Mesenchymal stem cell (in vitro differentiated cells and primary cell): ENCODE data around the gene BAIAP2.

Experiments
- DNase-seq: peaks from one replicate; pipeline ENCODE4 v3.0.0-alpha.2; 2013
- H2AFZ ChIP-seq: one replicate; pipeline ENCODE4 v1.6.1; 2013; ENCODE audit warnings: low read depth, mild to moderate bottlenecking, control low read depth, inconsistent platforms, low read length, moderate library complexity
- H2AK5ac ChIP-seq: 2 replicates; pipeline ENCODE4 v1.6.1; 2013; ENCODE audit warnings: low read length, moderate library complexity, mild to moderate bottlenecking, inconsistent platforms; ENCODE audit not compliant: severe bottlenecking
- H2BK120ac ChIP-seq: one replicate; pipeline ENCODE4 v1.6.1; 2013; ENCODE audit warnings: low read depth, mild to moderate bottlenecking, inconsistent platforms, low read length, moderate library complexity
- H2BK12ac ChIP-seq, 2 experiments: one replicate each; pipeline ENCODE4 v1.6.1; 2013; ENCODE audit warnings: inconsistent platforms in 2 of 2, low read length in 2 of 2, mild to moderate bottlenecking in 2 of 2, moderate library complexity in 2 of 2, control low read depth in 1 of 2
- H2BK15ac ChIP-seq: one replicate; pipeline ENCODE4 v1.6.1; 2013; ENCODE audit warnings: mild to moderate bottlenecking, low read depth, inconsistent platforms; ENCODE audit not compliant: poor library complexity, severe bottlenecking
- H2BK5ac ChIP-seq: 2 replicates; pipeline ENCODE4 v1.6.1; 2013; ENCODE audit warnings: low read depth, mild to moderate bottlenecking, low read length, control low read depth, inconsistent platforms; ENCODE audit not compliant: poor library complexity, severe bottlenecking
- H3K14ac ChIP-seq, 2 experiments: one replicate each; pipeline ENCODE4 v1.6.1; 2013; ENCODE audit warnings: inconsistent platforms in 2 of 2, low read length in 2 of 2, control low read depth in 1 of 2, mild to moderate bottlenecking in 1 of 2, moderate library complexity in 1 of 2
- H3K18ac ChIP-seq, 2 experiments: one replicate each; pipeline ENCODE4 v1.6.1; 2013; ENCODE audit warnings: inconsistent platforms in 2 of 2, low read length in 2 of 2, control low read depth in 1 of 2, low read depth in 1 of 2, mild to moderate bottlenecking in 1 of 2
- H3K23ac ChIP-seq, 2 experiments: one replicate each; pipeline ENCODE4 v1.6.1; 2013; ENCODE audit warnings: inconsistent platforms in 2 of 2, low read length in 2 of 2, mild to moderate bottlenecking in 2 of 2, moderate library complexity in 2 of 2, control low read depth in 1 of 2
- H3K27ac ChIP-seq: 2 replicates; pipeline ENCODE4 v1.5.1; 2013; ENCODE audit warnings: mild to moderate bottlenecking, moderate library complexity, low read length, control low read depth, inconsistent platforms; ENCODE audit not compliant: poor library complexity, severe bottlenecking
- H3K27me3 ChIP-seq, 2 experiments: 2 replicates each; pipeline versions ENCODE4 v1.6.1 to v1.7.0; 2013; ENCODE audit warnings: low read length in 2 of 2, mild to moderate bottlenecking in 2 of 2, moderate library complexity in 2 of 2, control low read depth in 1 of 2, inconsistent platforms in 1 of 2; ENCODE audit not compliant: control insufficient read depth in 1 of 2, insufficient read depth in 1 of 2
- H3K36me3 ChIP-seq, 2 experiments: 2 replicates each; pipeline versions ENCODE4 v1.6.1 to v1.7.0; 2013; ENCODE audit warnings: low read length in 2 of 2, control low read depth in 1 of 2, inconsistent platforms in 1 of 2, low read depth in 1 of 2, mild to moderate bottlenecking in 1 of 2; ENCODE audit not compliant: insufficient read depth in 2 of 2, control insufficient read depth in 1 of 2
- H3K4ac ChIP-seq, 2 experiments: one replicate each; pipeline ENCODE4 v1.6.1; 2013; ENCODE audit warnings: inconsistent platforms in 2 of 2, low read length in 2 of 2, mild to moderate bottlenecking in 2 of 2, moderate library complexity in 2 of 2, control low read depth in 1 of 2, low read depth in 1 of 2
- H3K4me1 ChIP-seq: 2 replicates; pipeline ENCODE4 v1.6.1; 2013; ENCODE audit warnings: low read depth, low read length, control low read depth; ENCODE audit not compliant: control insufficient read depth, insufficient read depth
- H3K4me2 ChIP-seq: 2 replicates; pipeline ENCODE4 v1.6.1; 2013; ENCODE audit warnings: low read length, mild to moderate bottlenecking, inconsistent platforms; ENCODE audit not compliant: poor library complexity, severe bottlenecking
- H3K4me3 ChIP-seq, 2 experiments: 2 replicates each; pipeline versions ENCODE4 v1.5.1 to v1.7.0; 2013; ENCODE audit warnings: low read length in 2 of 2, mild to moderate bottlenecking in 2 of 2, control low read depth in 1 of 2, low read depth in 1 of 2; ENCODE audit not compliant: insufficient read depth in 1 of 2
- H3K79me1 ChIP-seq: replicated peaks from 2 replicates; pipeline ENCODE4 v1.6.1; 2013; ENCODE audit warnings: mild to moderate bottlenecking, control low read depth, low read length, inconsistent platforms; ENCODE audit not compliant: poor library complexity, severe bottlenecking
- H3K9ac ChIP-seq: 2 replicates; pipeline ENCODE4 v1.7.0; 2013; ENCODE audit warnings: mild to moderate bottlenecking, low read length, moderate library complexity
- H3K9me3 ChIP-seq: 2 replicates; pipeline ENCODE4 v1.7.0; 2013; ENCODE audit warnings: mild to moderate bottlenecking, low read length; ENCODE audit not compliant: control insufficient read depth
- H4K8ac ChIP-seq: one replicate; pipeline ENCODE4 v1.6.1; 2013; ENCODE audit warnings: inconsistent platforms, mild to moderate bottlenecking, low read length, moderate library complexity
- H4K91ac ChIP-seq: one replicate; pipeline ENCODE4 v1.6.1; 2013; ENCODE audit warnings: mild to moderate bottlenecking, low read length, inconsistent platforms
- WGBS: methylation state at CpG from one replicate; pipeline ENCODE4 v1.1.7; 2013; ENCODE audit warnings: mixed read lengths; 5-methylcytosine and 5-hydroxymethylcytosine counted together

The BAIAP2 gene

GRCh38 chr17:81010935-81011334 is 24.0 kb upstream of the BAIAP2 start:
- no peak overlapping the region for H4K91ac ChIP-seq
- H3K4me2 ChIP-seq, result no peak overlapping the region
- no peaks in the 10 kb centered on the region for H3K36me3 ChIP-seq
- H3K9me3 ChIP-seq, result peaks cover 8% of the 10 kb centered on the region
- no peak overlapping the region for H2BK12ac ChIP-seq
- no peak overlapping the region for H3K4ac ChIP-seq
- no peak overlapping the region for H3K27ac ChIP-seq
- H3K18ac ChIP-seq, result no peak overlapping the region
- H3K27me3 ChIP-seq, result peaks cover 15 to 34% of the 10 kb centered on the region in 2 experiments
- no peak overlapping the region for H3K9ac ChIP-seq
- no peak overlapping the region for H2AK5ac ChIP-seq
- H3K79me1 ChIP-seq, result no peaks in the 10 kb centered on the region
- DNase-seq, result no peak
- no peak overlapping the region for H3K4me3 ChIP-seq
- no peaks in the 10 kb centered on the region for H3K4me1 ChIP-seq
- no peak overlapping the region for H2BK120ac ChIP-seq
- no peak overlapping the region for H2BK5ac ChIP-seq
- H4K8ac ChIP-seq, result no peak overlapping the region
- no peak overlapping the region for H2BK15ac ChIP-seq
- 90% methylated on average over 2 of the region's 2 CpGs for WGBS
- no peak overlapping the region for H2AFZ ChIP-seq
- no peak overlapping the region for H3K23ac ChIP-seq
- no peak overlapping the region for H3K14ac ChIP-seq

DNA sequence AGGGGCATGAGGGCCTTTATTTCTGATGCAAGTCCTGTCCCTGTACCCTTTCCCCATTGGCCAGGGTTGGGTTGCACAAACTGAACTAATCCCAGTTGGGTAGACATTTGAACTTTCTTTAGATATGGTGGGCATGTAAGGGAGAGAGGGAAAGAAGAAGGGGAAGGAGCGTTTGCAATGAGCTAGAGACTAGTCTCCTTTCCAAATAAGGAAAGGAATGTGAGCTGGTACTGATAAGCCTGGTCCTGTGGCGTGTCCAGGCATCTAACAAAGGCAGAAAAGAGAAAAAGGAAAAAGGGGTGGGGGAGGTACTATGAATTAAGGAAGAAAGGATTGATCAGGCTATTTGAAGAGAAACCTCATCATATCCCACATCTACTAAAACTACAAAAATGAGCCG is 23.0 kb upstream of the BAIAP2 start:
- Histone ChIP-seq H3K4me1 (no peaks in the 10 kb centered on the region), H3K36me3 (no peaks in the 10 kb centered on the region), H4K91ac (no peak overlapping the region), H3K79me1 (no peaks in the 10 kb centered on the region), H3K4ac (no peak overlapping the region), H2BK120ac (no peak overlapping the region), H2AK5ac (no peak overlapping the region), H2BK12ac (no peak overlapping the region), H3K14ac (no peak overlapping the region), H2BK5ac (no peak overlapping the region), H3K27ac (no peak overlapping the region), H2BK15ac (no peak overlapping the region), H3K9ac (no peak overlapping the region), H3K4me2 (no peak overlapping the region), H2AFZ (no peak overlapping the region), H3K4me3 (no peak overlapping the region), H4K8ac (no peak overlapping the region), H3K9me3 (peaks cover 14% of the 10 kb centered on the region), H3K23ac (no peak overlapping the region), H3K27me3 (peaks cover 8 to 26% of the 10 kb centered on the region in 2 experiments), H3K18ac (no peak overlapping the region)
- WGBS, result 67% methylated on average over 2 of the region's 3 CpGs
- no peak for DNase-seq

GRCh38 chr17:81012574-81013447 is 22.1 kb upstream of the BAIAP2 start:
- Histone ChIP-seq H3K27me3 (peaks cover 8 to 25% of the 10 kb centered on the region in 2 experiments), H3K18ac (no peak overlapping the region), H3K4me1 (no peaks in the 10 kb centered on the region), H3K4me3 (no peak overlapping the region), H4K8ac (no peak overlapping the region), H3K14ac (peak overlapping the region in 1 of 2 experiments; percentile 57), H2BK12ac (no peak overlapping the region), H3K4me2 (no peak overlapping the region), H2AK5ac (no peak overlapping the region), H3K27ac (no peak overlapping the region), H2BK120ac (no peak overlapping the region), H2BK5ac (no peak overlapping the region), H4K91ac (no peak overlapping the region), H2AFZ (no peak overlapping the region), H3K9me3 (peaks cover 16% of the 10 kb centered on the region), H3K23ac (no peak overlapping the region), H2BK15ac (no peak overlapping the region), H3K4ac (no peak overlapping the region), H3K79me1 (no peaks in the 10 kb centered on the region), H3K9ac (no peak overlapping the region), H3K36me3 (no peaks in the 10 kb centered on the region)
- DNase-seq, result no peak
- WGBS, result 88% methylated on average over 13 of the region's 13 CpGs

GRCh38 chr17:81013642-81014041 is 21.3 kb upstream of the BAIAP2 start:
- Histone ChIP-seq H2AK5ac (no peak overlapping the region), H3K9me3 (peaks cover 16% of the 10 kb centered on the region), H3K27ac (no peak overlapping the region), H3K18ac (no peak overlapping the region), H3K4me3 (no peak overlapping the region), H2BK5ac (no peak overlapping the region), H3K23ac (no peak overlapping the region), H3K36me3 (no peaks in the 10 kb centered on the region), H2BK120ac (no peak overlapping the region), H2BK12ac (no peak overlapping the region), H3K27me3 (peaks cover 3 to 20% of the 10 kb centered on the region in 2 experiments), H3K79me1 (no peaks in the 10 kb centered on the region), H4K8ac (no peak overlapping the region), H3K4me2 (no peak overlapping the region), H3K4me1 (peaks cover 5% of the 10 kb centered on the region), H4K91ac (no peak overlapping the region), H3K9ac (no peak overlapping the region), H3K14ac (no peak overlapping the region), H3K4ac (no peak overlapping the region), H2BK15ac (no peak overlapping the region), H2AFZ (no peak overlapping the region)
- DNase-seq, result no peak
- WGBS, result 87% methylated on average over 6 of the region's 6 CpGs
